Panc1 (cell line): Measurements from ENCODE around the gene SNX18.

Source experiments
- POLR2AphosphoS5 ChIP-seq: IDR thresholded peaks from 2 replicates; pipeline ENCODE4 v1.6.1; 2012; ENCODE audit warnings: mild to moderate bottlenecking, low read depth, low read length, moderate library complexity
- TCF7L2 ChIP-seq: IDR thresholded peaks from 2 replicates; pipeline ENCODE4 v1.6.1; 2011; ENCODE audit warnings: mild to moderate bottlenecking, low read depth, low read length, inconsistent platforms
- TF ChIP-seq, protein P1 (sequence below): fragments of 450-650 bp; IDR thresholded peaks from 2 replicates; pipeline ENCODE4 v1.5.1; 2017; ENCODE audit warnings: mild to moderate bottlenecking
- TF ChIP-seq, protein P2 (sequence below), 2 experiments: IDR thresholded peaks; 2 replicates each; pipeline ENCODE4 v1.6.1; 2011 to 2012; ENCODE audit warnings: low read depth in 2 of 2, control low read depth in 1 of 2, low read length in 1 of 2, mild to moderate bottlenecking in 1 of 2, moderate library complexity in 1 of 2; ENCODE audit not compliant: insufficient read depth in 1 of 2

DNA sequence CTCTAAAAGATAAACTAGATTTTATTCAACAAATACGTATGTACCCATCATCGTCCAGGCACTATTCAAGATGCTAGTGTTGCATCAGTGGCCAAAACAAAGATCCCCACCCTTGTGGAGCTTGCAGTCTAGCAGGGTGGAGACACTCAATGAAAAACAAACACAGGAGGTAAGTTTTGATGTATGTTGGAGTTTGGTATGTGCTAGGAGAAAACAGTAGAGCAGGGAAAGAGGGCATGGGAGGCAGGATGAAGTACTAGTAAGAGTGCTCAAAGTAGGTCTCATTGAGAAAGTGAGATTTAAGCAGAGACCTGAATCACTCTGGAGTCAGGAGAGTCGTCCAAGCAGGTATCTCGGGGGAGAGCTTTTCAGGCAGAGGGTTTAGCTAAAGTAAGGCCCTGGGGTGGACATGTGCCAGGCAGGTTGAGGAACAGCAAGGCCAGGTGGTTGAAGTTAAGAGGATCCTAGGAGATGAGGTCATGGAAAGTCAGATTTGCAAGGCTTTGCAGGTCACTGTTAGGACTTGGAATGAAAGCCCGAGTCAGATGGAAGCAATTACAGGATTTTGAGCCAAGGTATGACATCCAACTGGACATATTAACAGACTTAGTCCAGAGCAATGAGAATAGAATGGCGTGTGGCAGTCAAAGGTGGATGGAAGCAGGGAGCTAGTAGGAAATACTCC lies 9.2 kb downstream of the SNX18 start:
- TF ChIP-seq, protein P1, sequence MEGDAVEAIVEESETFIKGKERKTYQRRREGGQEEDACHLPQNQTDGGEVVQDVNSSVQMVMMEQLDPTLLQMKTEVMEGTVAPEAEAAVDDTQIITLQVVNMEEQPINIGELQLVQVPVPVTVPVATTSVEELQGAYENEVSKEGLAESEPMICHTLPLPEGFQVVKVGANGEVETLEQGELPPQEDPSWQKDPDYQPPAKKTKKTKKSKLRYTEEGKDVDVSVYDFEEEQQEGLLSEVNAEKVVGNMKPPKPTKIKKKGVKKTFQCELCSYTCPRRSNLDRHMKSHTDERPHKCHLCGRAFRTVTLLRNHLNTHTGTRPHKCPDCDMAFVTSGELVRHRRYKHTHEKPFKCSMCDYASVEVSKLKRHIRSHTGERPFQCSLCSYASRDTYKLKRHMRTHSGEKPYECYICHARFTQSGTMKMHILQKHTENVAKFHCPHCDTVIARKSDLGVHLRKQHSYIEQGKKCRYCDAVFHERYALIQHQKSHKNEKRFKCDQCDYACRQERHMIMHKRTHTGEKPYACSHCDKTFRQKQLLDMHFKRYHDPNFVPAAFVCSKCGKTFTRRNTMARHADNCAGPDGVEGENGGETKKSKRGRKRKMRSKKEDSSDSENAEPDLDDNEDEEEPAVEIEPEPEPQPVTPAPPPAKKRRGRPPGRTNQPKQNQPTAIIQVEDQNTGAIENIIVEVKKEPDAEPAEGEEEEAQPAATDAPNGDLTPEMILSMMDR = no peak
- TF ChIP-seq POLR2AphosphoS5 = no peak
- TF ChIP-seq, protein P2, sequence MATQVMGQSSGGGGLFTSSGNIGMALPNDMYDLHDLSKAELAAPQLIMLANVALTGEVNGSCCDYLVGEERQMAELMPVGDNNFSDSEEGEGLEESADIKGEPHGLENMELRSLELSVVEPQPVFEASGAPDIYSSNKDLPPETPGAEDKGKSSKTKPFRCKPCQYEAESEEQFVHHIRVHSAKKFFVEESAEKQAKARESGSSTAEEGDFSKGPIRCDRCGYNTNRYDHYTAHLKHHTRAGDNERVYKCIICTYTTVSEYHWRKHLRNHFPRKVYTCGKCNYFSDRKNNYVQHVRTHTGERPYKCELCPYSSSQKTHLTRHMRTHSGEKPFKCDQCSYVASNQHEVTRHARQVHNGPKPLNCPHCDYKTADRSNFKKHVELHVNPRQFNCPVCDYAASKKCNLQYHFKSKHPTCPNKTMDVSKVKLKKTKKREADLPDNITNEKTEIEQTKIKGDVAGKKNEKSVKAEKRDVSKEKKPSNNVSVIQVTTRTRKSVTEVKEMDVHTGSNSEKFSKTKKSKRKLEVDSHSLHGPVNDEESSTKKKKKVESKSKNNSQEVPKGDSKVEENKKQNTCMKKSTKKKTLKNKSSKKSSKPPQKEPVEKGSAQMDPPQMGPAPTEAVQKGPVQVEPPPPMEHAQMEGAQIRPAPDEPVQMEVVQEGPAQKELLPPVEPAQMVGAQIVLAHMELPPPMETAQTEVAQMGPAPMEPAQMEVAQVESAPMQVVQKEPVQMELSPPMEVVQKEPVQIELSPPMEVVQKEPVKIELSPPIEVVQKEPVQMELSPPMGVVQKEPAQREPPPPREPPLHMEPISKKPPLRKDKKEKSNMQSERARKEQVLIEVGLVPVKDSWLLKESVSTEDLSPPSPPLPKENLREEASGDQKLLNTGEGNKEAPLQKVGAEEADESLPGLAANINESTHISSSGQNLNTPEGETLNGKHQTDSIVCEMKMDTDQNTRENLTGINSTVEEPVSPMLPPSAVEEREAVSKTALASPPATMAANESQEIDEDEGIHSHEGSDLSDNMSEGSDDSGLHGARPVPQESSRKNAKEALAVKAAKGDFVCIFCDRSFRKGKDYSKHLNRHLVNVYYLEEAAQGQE (IDR thresholded peaks at IDR 0.05; ENCODE audit: insufficient read depth in 1 of 2, low read depth in 2 of 2, low read length in 1 of 2) = no peak
- TF ChIP-seq TCF7L2 = no peak
